OCI-LY3 (cell line): ENCODE results near the gene FTO.

Experiments used
- CTCF ChIP-seq: fragments of 200-600, 300-600 bp; sonication (generic); IDR thresholded peaks from 2 replicates; pipeline ENCODE4 v1.5.1; 2014; ENCODE audit warnings: antibody characterized with exemption, low read length, low read depth
- EZH2phosphoT487 ChIP-seq: fragments of 200-600 bp; shearing (Covaris generic); IDR thresholded peaks from 2 replicates; pipeline ENCODE4 v1.6.1; 2018; ENCODE audit warnings: antibody characterized with exemption, mixed run types, low read depth

GRCh38 chr16:53756275-53756996 is 52.5 kb downstream of the FTO start:
- TF ChIP-seq CTCF = no peak
- no peak for TF ChIP-seq EZH2phosphoT487
